Liver (tissue), 9 donors: ENCODE data around the gene GFI1. TPM values are rescaled to one million over a fixed set of nuclear protein-coding genes. Genes with fewer than 3 reads are reported as not detected.

ENCODE experiments used
- DNase-seq: peaks from one replicate; pipeline ENCODE4 v3.0.0-alpha.2; 2017; ENCODE audit warnings: low spot score
- H3K27ac ChIP-seq, 2 donors: one replicate each; pipeline ENCODE4 v1.7.0; 2013; ENCODE audit warnings: inconsistent platforms in 2 of 2, low read length in 2 of 2, control low read depth in 1 of 2, low read depth in 1 of 2, mild to moderate bottlenecking in 1 of 2
- H3K27me3 ChIP-seq, 4 donors: one replicate each; pipeline versions ENCODE4 v1.6.1 to v1.7.0; 2013; ENCODE audit warnings: low read length in 3 of 4, inconsistent platforms in 1 of 4, mild to moderate bottlenecking in 1 of 4, moderate library complexity in 1 of 4; ENCODE audit not compliant: control insufficient read depth in 4 of 4, insufficient read depth in 4 of 4
- H3K36me3 ChIP-seq, 4 donors: one replicate each; pipeline versions ENCODE4 v1.6.1 to v1.7.0; 2013; ENCODE audit warnings: low read length in 3 of 4, mild to moderate bottlenecking in 3 of 4, low read depth in 1 of 4, moderate library complexity in 1 of 4; ENCODE audit not compliant: control insufficient read depth in 4 of 4, insufficient read depth in 3 of 4
- H3K4me1 ChIP-seq, 4 donors: one replicate each; pipeline versions ENCODE4 v1.6.1 to v1.7.0; 2013; ENCODE audit warnings: low read length in 3 of 4, mild to moderate bottlenecking in 3 of 4, moderate library complexity in 1 of 4; ENCODE audit not compliant: control insufficient read depth in 4 of 4, insufficient read depth in 4 of 4
- H3K4me3 ChIP-seq, 3 donors: one replicate each; pipeline versions ENCODE4 v1.6.1 to v1.7.0; 2013; ENCODE audit warnings: low read length in 3 of 3, control low read depth in 1 of 3, low read depth in 1 of 3, mild to moderate bottlenecking in 1 of 3
- H3K9ac ChIP-seq, 2 donors: one replicate each; pipeline ENCODE4 v1.7.0; 2013; ENCODE audit warnings: low read length in 2 of 2, mild to moderate bottlenecking in 2 of 2, moderate library complexity in 2 of 2, control low read depth in 1 of 2, low read depth in 1 of 2
- H3K9me3 ChIP-seq, 4 donors: one replicate each; pipeline versions ENCODE4 v1.6.1 to v1.7.0; 2013; ENCODE audit warnings: low read length in 3 of 4; ENCODE audit not compliant: control insufficient read depth in 4 of 4
- ATF3 ChIP-seq: IDR thresholded peaks from 2 replicates; pipeline ENCODE4 v1.6.1; 2016; ENCODE audit warnings: antibody characterized with exemption
- CTCF ChIP-seq: fragments of 150-350 bp; IDR thresholded peaks from 2 replicates; pipeline ENCODE4 v1.5.1; 2017; ENCODE audit warnings: improper control_type of control experiment, low read depth, low read length; ENCODE audit not compliant: missing input control
- EGR1 ChIP-seq, 2 donors: IDR thresholded peaks; 2 replicates each; pipeline ENCODE4 v1.6.1; 2016 to 2018; ENCODE audit warnings: antibody characterized with exemption in 2 of 2, low read depth in 2 of 2
- FOXA1 ChIP-seq: IDR thresholded peaks from 2 replicates; pipeline ENCODE4 v1.6.1; 2016; ENCODE audit warnings: antibody characterized with exemption
- GABPA ChIP-seq, 2 donors: IDR thresholded peaks in 1 of 2; conservative IDR thresholded peaks in 1 of 2; 2 replicates each; pipeline ENCODE4 v1.6.1; 2016; ENCODE audit warnings: antibody characterized with exemption in 2 of 2, mild to moderate bottlenecking in 1 of 2, moderate library complexity in 1 of 2
- HNF4A ChIP-seq, 2 donors: conservative IDR thresholded peaks; 2 replicates each; pipeline ENCODE4 v1.6.1; 2016; ENCODE audit warnings: antibody characterized with exemption in 2 of 2, mild to moderate bottlenecking in 2 of 2
- HNF4G ChIP-seq: IDR thresholded peaks from 2 replicates; pipeline ENCODE4 v1.6.1; 2016; ENCODE audit warnings: antibody characterized with exemption
- JUND ChIP-seq, 2 donors: IDR thresholded peaks; 2 replicates each; pipeline ENCODE4 v1.6.1; 2016; ENCODE audit warnings: antibody characterized with exemption in 2 of 2
- MAX ChIP-seq: IDR thresholded peaks from 2 replicates; pipeline ENCODE4 v1.6.1; 2016; ENCODE audit warnings: antibody characterized with exemption
- NR2F2 ChIP-seq: IDR thresholded peaks from 2 replicates; pipeline ENCODE4 v1.6.1; 2016; ENCODE audit warnings: antibody characterized with exemption
- RAD21 ChIP-seq, 2 donors: IDR thresholded peaks; 2 replicates each; pipeline ENCODE4 v1.6.1; 2016; ENCODE audit warnings: antibody characterized with exemption in 2 of 2, mild to moderate bottlenecking in 2 of 2
- REST ChIP-seq: IDR thresholded peaks from 2 replicates; pipeline ENCODE4 v1.6.1; 2016; ENCODE audit warnings: antibody characterized with exemption, mild to moderate bottlenecking
- RXRA ChIP-seq, 2 donors: IDR thresholded peaks; 2 replicates each; pipeline ENCODE4 v1.6.1; 2017 to 2018; ENCODE audit warnings: antibody characterized with exemption in 2 of 2, mild to moderate bottlenecking in 1 of 2
- SP1 ChIP-seq: IDR thresholded peaks from 2 replicates; pipeline ENCODE4 v1.6.1; 2018; ENCODE audit warnings: antibody characterized with exemption, mild to moderate bottlenecking
- TAF1 ChIP-seq: conservative IDR thresholded peaks from 2 replicates; pipeline ENCODE4 v1.6.1; 2016; ENCODE audit warnings: antibody characterized with exemption, mild to moderate bottlenecking
- YY1 ChIP-seq: IDR thresholded peaks from 2 replicates; pipeline ENCODE4 v1.6.1; 2016; ENCODE audit warnings: antibody characterized with exemption, mild to moderate bottlenecking
- ZBTB33 ChIP-seq: IDR thresholded peaks from 2 replicates; pipeline ENCODE4 v1.6.1; 2016; ENCODE audit warnings: antibody characterized with exemption
- WGBS: extraction: QIAGEN DNeasy Blood & Tissue Kit; methylation state at CpG from one replicate; pipeline ENCODE4 v1.1.7; 2013; 5-methylcytosine and 5-hydroxymethylcytosine counted together
- polyA plus RNA-seq, 2 donors: library from polyadenylated mRNA; stranded (reverse) in 1 of 2; unstranded in 1 of 2; fragments of 200-250 nt in 1 of 2; fragments of >200 nt in 1 of 2; fragmentation: Nextera tagmentation in 1 of 2; extraction: Ambion mirVana in 1 of 2; gene quantifications; one replicate each; pipeline versions ENCODE4 v1.2.1 to v1.2.3, GENCODE V29; 2013 to 2015
- total RNA-seq, 2 donors: library from RNA; depleted of rRNA; stranded (reverse); fragments of >200 nt; gene quantifications; one replicate each; pipeline ENCODE4 v1.2.3, GENCODE V29; 2014
- donor health status: healthy.
- donor health status: healthy.
- donor health status: healthy.
- donor health status: healthy.
- donor health status: healthy.

The GFI1 gene
- total and polyA plus RNA-seq, 4 donors = 0.22 to 3.9 (median 0.55) TPM

GRCh38 chr1:92502247-92502646, 15.5 kb upstream of the GFI1 start:
- Histone ChIP-seq H3K9me3 (no peaks in the 10 kb centered on the region), H3K4me3 (no peak overlapping the region), H3K36me3 (no peaks in the 10 kb centered on the region), H3K27ac (no peak overlapping the region), H3K4me1 (peaks cover 0 to 7% (median 6%) of the 10 kb centered on the region in 4 donors), H3K9ac (no peak overlapping the region), H3K27me3 (no peaks in the 10 kb centered on the region)
- TF ChIP-seq HNF4A (conservative IDR thresholded peaks at IDR 0.05) (no peak), ZBTB33 (no peak), GABPA (IDR thresholded peaks at IDR 0.05 in 1 of 2, conservative IDR thresholded peaks at IDR 0.05 in 1 of 2) (no peak), HNF4G (no peak), CTCF (no peak), JUND (IDR thresholded peaks at IDR 0.05) (no peak), YY1 (no peak), FOXA1 (no peak)
- DNase-seq = no peak

GRCh38 chr1:92500552-92500951, 13.8 kb upstream of the GFI1 start:
- Histone ChIP-seq H3K4me3 (no peak overlapping the region), H3K9me3 (no peaks in the 10 kb centered on the region), H3K27me3 (no peaks in the 10 kb centered on the region), H3K36me3 (no peaks in the 10 kb centered on the region), H3K27ac (no peak overlapping the region), H3K9ac (no peak overlapping the region), H3K4me1 (peaks cover 0 to 7% (median 5%) of the 10 kb centered on the region in 4 donors)
- no peak for DNase-seq
- TF ChIP-seq TAF1 (no peak), ATF3 (no peak), EGR1 (IDR thresholded peaks at IDR 0.05; ENCODE audit: low read depth in 2 of 2) (no peak), REST (no peak), FOXA1 (no peak), RAD21 (IDR thresholded peaks at IDR 0.05) (no peak), RXRA (IDR thresholded peaks at IDR 0.05) (no peak), CTCF (no peak), MAX (no peak), JUND (IDR thresholded peaks at IDR 0.05) (no peak), ZBTB33 (no peak), HNF4G (no peak), SP1 (no peak), HNF4A (conservative IDR thresholded peaks at IDR 0.05) (no peak), NR2F2 (no peak), YY1 (no peak), GABPA (IDR thresholded peaks at IDR 0.05 in 1 of 2, conservative IDR thresholded peaks at IDR 0.05 in 1 of 2) (no peak)
- WGBS = 73% methylated on average over 1 of the region's 1 CpG
